Left renal pelvis (tissue), 4 donors: ENCODE results near the gene KYAT1. TPM values are rescaled to one million over a fixed set of nuclear protein-coding genes. Genes with fewer than 3 reads are reported as not detected.
"Not testable (repeated sequence)": the region's sequence is repeated elsewhere in the genome, so short reads cannot be mapped to it uniquely, and the experiment has no call there.

Experiments
- DNase-seq, 4 donors: peaks; one replicate each; pipeline ENCODE4 v3.0.0-alpha.2; 2013; ENCODE audit warnings: low read depth in 4 of 4, low spot score in 3 of 4
- polyA plus RNA-seq, 4 donors: library from polyadenylated mRNA; unstranded; fragments of 120-200 nt; gene quantifications; one replicate each; pipeline ENCODE4 v1.2.1, GENCODE V29; 2013; ENCODE audit not compliant: insufficient read length in 4 of 4

KYAT1 gene
- polyA plus RNA-seq, 4 donors: 5.3 to 31.2 (median 19.8) TPM

- DNase-seq: no peak
These were observed 60.8 kb downstream of the KYAT1 start for GRCh38 chr9:128820665-128821583.

- DNase-seq: no peak
These were observed 61.8 kb downstream of the KYAT1 start for GRCh38 chr9:128819716-128820664.

GRCh38 chr9:128818839-128819715 is 62.7 kb downstream of the KYAT1 start:
- no peak for DNase-seq

- DNase-seq: peak; percentile 93 to 96 (median 94)
These were observed 63.5 kb downstream of the KYAT1 start, which contains the start of gene ENDOG for GRCh38 chr9:128818099-128818838. ENDOG (plus strand) TSS chr9:128818500; CDS start chr9:128818685, 185 bp downstream.

- DNase-seq: no peak
These were observed 70.9 kb downstream of the KYAT1 start for GRCh38 chr9:128810873-128811272.

GRCh38 chr9:128809831-128810230 is 71.9 kb downstream of the KYAT1 start:
- DNase-seq: no peak

- DNase-seq: no peak
These were observed 72.6 kb downstream of the KYAT1 start for GRCh38 chr9:128809036-128809599.

- no peak for DNase-seq
These were observed 73.2 kb downstream of the KYAT1 start for GRCh38 chr9:128808543-128808942.

GRCh38 chr9:128807827-128808226 is 73.9 kb downstream of the KYAT1 start:
- no peak for DNase-seq

- DNase-seq: no peak
These were observed 76.1 kb downstream of the KYAT1 start for GRCh38 chr9:128805661-128806060.

- no peak for DNase-seq
These were observed 79.3 kb downstream of the KYAT1 start for GRCh38 chr9:128802482-128802881.

- no peak for DNase-seq
These were observed 81.7 kb downstream of the KYAT1 start for GRCh38 chr9:128800061-128800460.

GRCh38 chr9:128798896-128799295 is 82.9 kb downstream of the KYAT1 start:
- no peak for DNase-seq

- not testable (repeated sequence) for DNase-seq
These were observed 86.8 kb downstream of the KYAT1 start for GRCh38 chr9:128794961-128795360.

GRCh38 chr9:128792978-128793686 is 88.6 kb downstream of the KYAT1 start:
- DNase-seq: no peak

GRCh38 chr9:128792134-128792533 is 89.6 kb downstream of the KYAT1 start:
- DNase-seq: no peak

GRCh38 chr9:128790536-128790935 is 91.2 kb downstream of the KYAT1 start:
- no peak for DNase-seq

GRCh38 chr9:128788445-128788844 is 93.3 kb downstream of the KYAT1 start:
- DNase-seq: no peak

- DNase-seq: no peak
These were observed 94.1 kb downstream of the KYAT1 start for GRCh38 chr9:128787659-128788058.
